ENCODE data around the gene RASSF7. TPM values are rescaled to one million over a fixed set of nuclear protein-coding genes. Genes with fewer than 3 reads are reported as not detected.

RASSF7 gene
- polyA plus RNA-seq, 1 of the 3 experiments (the other 2 are of a cell fraction) = 19.8 TPM

DNA sequence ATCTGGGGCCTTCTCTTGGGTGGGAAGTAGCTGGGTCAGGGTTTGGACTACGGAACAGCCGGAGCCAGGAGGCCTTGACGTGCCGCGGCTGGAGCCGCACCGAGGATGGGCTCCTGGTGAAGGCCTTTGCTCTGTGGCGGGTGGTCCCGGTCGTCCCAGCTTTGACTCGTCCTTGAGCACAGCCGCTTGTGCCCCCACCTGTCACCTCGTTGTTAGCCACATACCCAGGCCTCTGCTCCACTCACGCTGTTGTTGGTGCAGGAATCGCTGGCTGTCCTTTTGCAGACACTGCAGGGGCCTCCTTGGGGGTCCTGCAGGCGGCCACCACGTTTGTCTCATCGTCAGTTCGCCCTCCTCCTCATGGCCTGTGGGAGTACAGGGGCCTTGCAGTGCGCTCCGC, 32.6 kb downstream of the RASSF7 start:
- DNase-seq = no peak
- peaks cover 40% of the 10 kb centered on the region for H4K20me1 ChIP-seq (ENCODE audit: insufficient read depth)
- peaks cover 1% of the 10 kb centered on the region for H3F3A ChIP-seq (replicated peaks; ENCODE audit: insufficient read depth)
- peaks cover 37 to 72% of the 10 kb centered on the region in 2 experiments for H3K36me3 ChIP-seq (replicated peaks in 1 of 2; ENCODE audit: control insufficient read depth in 1 of 2, insufficient read depth in 2 of 2, low read length in 1 of 2)
- no peak overlapping the region for H3K4me3 ChIP-seq (ENCODE audit: low read depth in 2 of 2, low read length in 1 of 2)
- 97% methylated on average over 21 of the region's 21 CpGs for WGBS (ENCODE audit: low lambda C conversion rate)
- H3K79me2 ChIP-seq (ENCODE audit: insufficient read depth) = peaks cover 46% of the 10 kb centered on the region
- no peaks in the 10 kb centered on the region for H3K27me3 ChIP-seq (ENCODE audit: insufficient read depth)
- H3K9ac ChIP-seq = no peak overlapping the region
- no peaks in the 10 kb centered on the region for H3K4me1 ChIP-seq (ENCODE audit: control insufficient read depth in 1 of 2, insufficient read depth in 2 of 2, low read depth in 1 of 2, low read length in 1 of 2)
- ChIA-PET CTCF (no interaction called here), POLR2A (no interaction called here)
- no peak overlapping the region for H3K4me2 ChIP-seq
- TF ChIP-seq MXI1 (IDR thresholded peaks at IDR 0.05; ENCODE audit: low read depth, low read length) (no peak), RCOR1 (IDR thresholded peaks at IDR 0.05; ENCODE audit: low read length) (no peak), TEAD4 (IDR thresholded peaks at IDR 0.05; ENCODE audit: borderline replicate concordance, insufficient read depth) (no peak), SIN3A (IDR thresholded peaks at IDR 0.05; ENCODE audit: borderline replicate concordance, low read depth, low read length) (no peak), RXRA (IDR thresholded peaks at IDR 0.05; ENCODE audit: borderline replicate concordance, low read depth) (no peak), FOXJ3 (CRISPR knock-in tag; IDR thresholded peaks at IDR 0.05) (no peak), RAD21 (IDR thresholded peaks at IDR 0.05; ENCODE audit: low read length) (no peak), TCF12 (IDR thresholded peaks at IDR 0.05) (no peak), ELF1 (IDR thresholded peaks at IDR 0.05) (no peak), GABPA (IDR thresholded peaks at IDR 0.05; ENCODE audit: low read depth) (no peak)
- TF ChIP-seq, protein P1, sequence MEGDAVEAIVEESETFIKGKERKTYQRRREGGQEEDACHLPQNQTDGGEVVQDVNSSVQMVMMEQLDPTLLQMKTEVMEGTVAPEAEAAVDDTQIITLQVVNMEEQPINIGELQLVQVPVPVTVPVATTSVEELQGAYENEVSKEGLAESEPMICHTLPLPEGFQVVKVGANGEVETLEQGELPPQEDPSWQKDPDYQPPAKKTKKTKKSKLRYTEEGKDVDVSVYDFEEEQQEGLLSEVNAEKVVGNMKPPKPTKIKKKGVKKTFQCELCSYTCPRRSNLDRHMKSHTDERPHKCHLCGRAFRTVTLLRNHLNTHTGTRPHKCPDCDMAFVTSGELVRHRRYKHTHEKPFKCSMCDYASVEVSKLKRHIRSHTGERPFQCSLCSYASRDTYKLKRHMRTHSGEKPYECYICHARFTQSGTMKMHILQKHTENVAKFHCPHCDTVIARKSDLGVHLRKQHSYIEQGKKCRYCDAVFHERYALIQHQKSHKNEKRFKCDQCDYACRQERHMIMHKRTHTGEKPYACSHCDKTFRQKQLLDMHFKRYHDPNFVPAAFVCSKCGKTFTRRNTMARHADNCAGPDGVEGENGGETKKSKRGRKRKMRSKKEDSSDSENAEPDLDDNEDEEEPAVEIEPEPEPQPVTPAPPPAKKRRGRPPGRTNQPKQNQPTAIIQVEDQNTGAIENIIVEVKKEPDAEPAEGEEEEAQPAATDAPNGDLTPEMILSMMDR (IDR thresholded peaks at IDR 0.05) = no peak
- H3K9me2 ChIP-seq = no peaks in the 10 kb centered on the region
- no peak overlapping the region for H2AFZ ChIP-seq (ENCODE audit: low read depth)
- no peaks in the 10 kb centered on the region for H3K9me3 ChIP-seq
- no peak overlapping the region for H3K27ac ChIP-seq (ENCODE audit: low read depth in 2 of 2, low read length in 1 of 2)

DNA sequence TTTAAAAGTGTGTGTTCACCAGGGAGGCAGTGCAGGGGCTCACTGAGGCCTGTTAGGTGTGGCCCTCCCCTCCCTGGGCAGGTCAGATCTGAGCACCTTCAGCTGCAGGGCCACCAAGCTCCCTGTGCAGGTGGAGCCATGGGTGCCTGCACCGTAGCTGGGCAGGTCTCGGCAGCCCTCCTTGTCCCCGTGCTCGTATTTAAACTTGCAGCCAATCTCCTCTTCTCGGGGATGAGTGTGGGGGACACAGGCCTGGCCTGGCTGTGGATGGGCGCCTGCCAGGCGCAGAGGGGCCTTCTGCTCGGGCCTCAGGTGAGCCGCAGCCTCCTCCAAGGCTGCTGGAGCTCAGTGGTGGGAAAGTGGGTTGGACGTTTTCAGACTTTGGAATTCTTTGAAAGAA, 34.6 kb downstream of the RASSF7 start:
- Histone ChIP-seq H3K4me1 (ENCODE audit: control insufficient read depth in 1 of 2, insufficient read depth in 2 of 2, low read depth in 1 of 2, low read length in 1 of 2) (no peaks in the 10 kb centered on the region), H3F3A (replicated peaks; ENCODE audit: insufficient read depth) (no peaks in the 10 kb centered on the region), H3K9me3 (no peaks in the 10 kb centered on the region), H3K27ac (ENCODE audit: low read depth in 2 of 2, low read length in 1 of 2) (no peak overlapping the region), H3K9ac (no peak overlapping the region), H3K79me2 (ENCODE audit: insufficient read depth) (peaks cover 34% of the 10 kb centered on the region), H3K27me3 (ENCODE audit: insufficient read depth) (no peaks in the 10 kb centered on the region), H4K20me1 (ENCODE audit: insufficient read depth) (peaks cover 24% of the 10 kb centered on the region), H3K9me2 (no peaks in the 10 kb centered on the region), H3K4me2 (no peak overlapping the region), H2AFZ (ENCODE audit: low read depth) (no peak overlapping the region), H3K4me3 (ENCODE audit: low read depth in 2 of 2, low read length in 1 of 2) (no peak overlapping the region), H3K36me3 (replicated peaks in 1 of 2; ENCODE audit: control insufficient read depth in 1 of 2, insufficient read depth in 2 of 2, low read length in 1 of 2) (peaks cover 37 to 76% of the 10 kb centered on the region in 2 experiments)
- WGBS (ENCODE audit: low lambda C conversion rate) = 94% methylated on average over 9 of the region's 10 CpGs
- no peak for DNase-seq
- ChIA-PET POLR2A (no interaction called here), CTCF (interaction anchor here (1.3 kb wide), 1 partner anchor 11 kb away, joined by 5 read pairs; no protein-coding TSS in a partner anchor)
- TF ChIP-seq JUND (IDR thresholded peaks at IDR 0.05) = no peak
- TF ChIP-seq SMC3 (IDR thresholded peaks at IDR 0.05; ENCODE audit: low read depth, low read length) = no peak
- TF ChIP-seq NFIC (IDR thresholded peaks at IDR 0.05; ENCODE audit: borderline replicate concordance) = no peak
- TF ChIP-seq TEAD4 (IDR thresholded peaks at IDR 0.05; ENCODE audit: borderline replicate concordance, insufficient read depth) = no peak
- no peak for TF ChIP-seq YY1 (IDR thresholded peaks at IDR 0.05; ENCODE audit: low read depth)
- TF ChIP-seq, protein P2, sequence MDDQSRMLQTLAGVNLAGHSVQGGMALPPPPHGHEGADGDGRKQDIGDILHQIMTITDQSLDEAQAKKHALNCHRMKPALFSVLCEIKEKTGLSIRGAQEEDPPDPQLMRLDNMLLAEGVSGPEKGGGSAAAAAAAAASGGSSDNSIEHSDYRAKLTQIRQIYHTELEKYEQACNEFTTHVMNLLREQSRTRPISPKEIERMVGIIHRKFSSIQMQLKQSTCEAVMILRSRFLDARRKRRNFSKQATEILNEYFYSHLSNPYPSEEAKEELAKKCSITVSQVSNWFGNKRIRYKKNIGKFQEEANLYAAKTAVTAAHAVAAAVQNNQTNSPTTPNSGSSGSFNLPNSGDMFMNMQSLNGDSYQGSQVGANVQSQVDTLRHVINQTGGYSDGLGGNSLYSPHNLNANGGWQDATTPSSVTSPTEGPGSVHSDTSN (IDR thresholded peaks at IDR 0.05) = no peak
- TF ChIP-seq, protein P3, sequence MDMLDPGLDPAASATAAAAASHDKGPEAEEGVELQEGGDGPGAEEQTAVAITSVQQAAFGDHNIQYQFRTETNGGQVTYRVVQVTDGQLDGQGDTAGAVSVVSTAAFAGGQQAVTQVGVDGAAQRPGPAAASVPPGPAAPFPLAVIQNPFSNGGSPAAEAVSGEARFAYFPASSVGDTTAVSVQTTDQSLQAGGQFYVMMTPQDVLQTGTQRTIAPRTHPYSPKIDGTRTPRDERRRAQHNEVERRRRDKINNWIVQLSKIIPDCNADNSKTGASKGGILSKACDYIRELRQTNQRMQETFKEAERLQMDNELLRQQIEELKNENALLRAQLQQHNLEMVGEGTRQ (IDR thresholded peaks at IDR 0.05; ENCODE audit: borderline replicate concordance, low read depth, low read length) = no peak
- TF ChIP-seq CHD2 (IDR thresholded peaks at IDR 0.05; ENCODE audit: low read length, partially characterized antibody) = no peak
- TF ChIP-seq, protein P4, sequence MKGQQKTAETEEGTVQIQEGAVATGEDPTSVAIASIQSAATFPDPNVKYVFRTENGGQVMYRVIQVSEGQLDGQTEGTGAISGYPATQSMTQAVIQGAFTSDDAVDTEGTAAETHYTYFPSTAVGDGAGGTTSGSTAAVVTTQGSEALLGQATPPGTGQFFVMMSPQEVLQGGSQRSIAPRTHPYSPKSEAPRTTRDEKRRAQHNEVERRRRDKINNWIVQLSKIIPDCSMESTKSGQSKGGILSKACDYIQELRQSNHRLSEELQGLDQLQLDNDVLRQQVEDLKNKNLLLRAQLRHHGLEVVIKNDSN (IDR thresholded peaks at IDR 0.05; ENCODE audit: borderline replicate concordance, low read depth) = no peak
- no peak for TF ChIP-seq FOXJ3 (CRISPR knock-in tag; IDR thresholded peaks at IDR 0.05)
- TF ChIP-seq POLR2AphosphoS5 (IDR thresholded peaks at IDR 0.05; ENCODE audit: low read depth, low read length) = no peak
- TF ChIP-seq, protein P5, sequence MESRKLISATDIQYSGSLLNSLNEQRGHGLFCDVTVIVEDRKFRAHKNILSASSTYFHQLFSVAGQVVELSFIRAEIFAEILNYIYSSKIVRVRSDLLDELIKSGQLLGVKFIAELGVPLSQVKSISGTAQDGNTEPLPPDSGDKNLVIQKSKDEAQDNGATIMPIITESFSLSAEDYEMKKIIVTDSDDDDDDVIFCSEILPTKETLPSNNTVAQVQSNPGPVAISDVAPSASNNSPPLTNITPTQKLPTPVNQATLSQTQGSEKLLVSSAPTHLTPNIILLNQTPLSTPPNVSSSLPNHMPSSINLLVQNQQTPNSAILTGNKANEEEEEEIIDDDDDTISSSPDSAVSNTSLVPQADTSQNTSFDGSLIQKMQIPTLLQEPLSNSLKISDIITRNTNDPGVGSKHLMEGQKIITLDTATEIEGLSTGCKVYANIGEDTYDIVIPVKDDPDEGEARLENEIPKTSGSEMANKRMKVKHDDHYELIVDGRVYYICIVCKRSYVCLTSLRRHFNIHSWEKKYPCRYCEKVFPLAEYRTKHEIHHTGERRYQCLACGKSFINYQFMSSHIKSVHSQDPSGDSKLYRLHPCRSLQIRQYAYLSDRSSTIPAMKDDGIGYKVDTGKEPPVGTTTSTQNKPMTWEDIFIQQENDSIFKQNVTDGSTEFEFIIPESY (IDR thresholded peaks at IDR 0.05; ENCODE audit: borderline replicate concordance, low read depth) = no peak
